ENCODE results near the gene CHD9.

- TF ChIP-seq POLR2AphosphoS5 (IDR thresholded peaks at IDR 0.05) (no peak), POLR2A (IDR thresholded peaks at IDR 0.05; ENCODE audit: low read depth) (no peak)
- TF ChIP-seq, protein P1, sequence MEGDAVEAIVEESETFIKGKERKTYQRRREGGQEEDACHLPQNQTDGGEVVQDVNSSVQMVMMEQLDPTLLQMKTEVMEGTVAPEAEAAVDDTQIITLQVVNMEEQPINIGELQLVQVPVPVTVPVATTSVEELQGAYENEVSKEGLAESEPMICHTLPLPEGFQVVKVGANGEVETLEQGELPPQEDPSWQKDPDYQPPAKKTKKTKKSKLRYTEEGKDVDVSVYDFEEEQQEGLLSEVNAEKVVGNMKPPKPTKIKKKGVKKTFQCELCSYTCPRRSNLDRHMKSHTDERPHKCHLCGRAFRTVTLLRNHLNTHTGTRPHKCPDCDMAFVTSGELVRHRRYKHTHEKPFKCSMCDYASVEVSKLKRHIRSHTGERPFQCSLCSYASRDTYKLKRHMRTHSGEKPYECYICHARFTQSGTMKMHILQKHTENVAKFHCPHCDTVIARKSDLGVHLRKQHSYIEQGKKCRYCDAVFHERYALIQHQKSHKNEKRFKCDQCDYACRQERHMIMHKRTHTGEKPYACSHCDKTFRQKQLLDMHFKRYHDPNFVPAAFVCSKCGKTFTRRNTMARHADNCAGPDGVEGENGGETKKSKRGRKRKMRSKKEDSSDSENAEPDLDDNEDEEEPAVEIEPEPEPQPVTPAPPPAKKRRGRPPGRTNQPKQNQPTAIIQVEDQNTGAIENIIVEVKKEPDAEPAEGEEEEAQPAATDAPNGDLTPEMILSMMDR (IDR thresholded peaks at IDR 0.05) = no peak
Observed at GRCh38 chr16:53334581-53334980, 279.8 kb downstream of the CHD9 start.
